Measurements from ENCODE around the gene LCE3B.

Gene LCE3B

DNA sequence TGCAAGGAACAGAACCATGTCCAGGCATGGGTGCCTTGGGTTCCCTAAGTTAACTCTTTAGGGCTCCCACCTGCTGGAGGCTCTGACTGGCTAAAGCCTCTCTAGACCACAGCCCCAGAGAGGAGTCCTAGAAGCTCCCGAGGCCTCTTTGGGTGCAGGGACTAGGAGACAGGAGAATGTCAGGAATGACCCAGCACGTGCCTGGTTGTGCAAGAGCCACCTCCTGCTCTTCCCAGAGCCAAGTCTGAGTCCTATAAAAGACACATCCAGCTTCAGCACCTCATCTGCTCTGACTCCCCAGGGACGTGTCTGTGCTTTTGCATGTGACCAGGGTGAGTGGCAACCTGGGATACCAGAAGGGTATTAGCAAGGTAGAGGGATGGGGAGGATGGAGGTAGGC lies 49.5 kb downstream of the LCE3B start, which contains the start of gene LCE2D:
Gene LCE2D, plus strand, starts transcription at position 283 of the 400 bp plus-strand sequence. CDS start 726 bp downstream, outside the sequence.
- no peak for DNase-seq
